GM18951 (cell line): ENCODE measurements around the gene CDO1.

Experiments used
- POLR2A ChIP-seq: IDR thresholded peaks from 4 replicates; pipeline ENCODE4 v1.6.1; 2011; ENCODE audit warnings: mild to moderate bottlenecking; ENCODE audit not compliant: insufficient read length, insufficient read depth; ENCODE audit errors: extremely low read depth
- in situ Hi-C: fragments of 300-500 bp; cut with MboI; formaldehyde crosslinking; loops from one replicate; pipeline ENCODE4 v1.12.0; 2022; ENCODE audit warnings: low sequenced_read_pairs, mixed read lengths, inconsistent platforms; ENCODE audit not compliant: unreplicated experiment

The CDO1 gene

DNA sequence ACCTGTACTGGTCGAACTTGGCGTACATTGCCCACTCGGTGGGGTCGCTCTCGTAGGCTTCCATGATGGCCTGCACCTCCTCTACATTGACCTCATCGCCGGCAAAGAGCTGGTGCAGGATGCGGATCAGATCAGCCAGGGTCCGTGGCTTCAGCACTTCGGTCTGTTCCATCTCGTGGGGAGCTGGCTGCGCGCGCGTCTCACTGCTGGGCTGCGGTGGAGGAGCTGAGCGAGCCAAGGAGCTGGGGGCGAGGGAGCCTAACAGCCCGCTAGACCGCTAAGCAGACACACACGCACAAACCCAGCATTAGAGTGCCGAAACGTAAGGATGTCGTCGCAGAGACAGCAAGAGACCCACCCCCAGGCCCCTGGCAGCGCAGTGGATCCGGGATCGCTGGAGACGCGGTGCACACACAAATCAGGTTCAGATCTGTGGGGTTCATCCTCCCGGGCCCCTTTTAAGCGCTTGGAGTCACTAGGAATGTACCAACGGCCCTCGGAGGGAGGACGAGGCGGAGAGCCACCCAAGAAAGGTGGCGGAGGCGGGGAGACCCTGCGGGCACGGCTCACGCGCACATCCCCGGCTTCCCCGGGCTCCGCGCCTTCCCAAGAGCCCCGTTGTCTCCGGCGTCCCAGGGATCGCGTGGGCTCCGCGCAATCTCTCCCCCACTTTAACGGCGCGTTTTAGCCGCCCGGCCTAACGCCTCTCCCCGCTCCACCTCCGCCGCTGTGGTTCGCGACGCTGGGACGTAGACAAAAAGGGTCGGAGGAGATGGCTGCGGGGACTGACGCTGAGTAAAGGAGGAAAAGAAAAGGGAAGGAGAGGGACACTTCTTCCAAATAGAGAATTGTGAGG lies at the start of gene CDO1:
TSS of gene CDO1 (minus strand) at position 434 of the 856 bp plus-strand sequence. CDS start at position 172, 262 bp downstream.
- in situ Hi-C loops = no loop called here
- no peak for TF ChIP-seq POLR2A

- no peak for TF ChIP-seq POLR2A
- in situ Hi-C loops = no loop called here
These were observed 42.9 kb upstream of the CDO1 start for GRCh38 chr5:115859378-115859777.

DNA sequence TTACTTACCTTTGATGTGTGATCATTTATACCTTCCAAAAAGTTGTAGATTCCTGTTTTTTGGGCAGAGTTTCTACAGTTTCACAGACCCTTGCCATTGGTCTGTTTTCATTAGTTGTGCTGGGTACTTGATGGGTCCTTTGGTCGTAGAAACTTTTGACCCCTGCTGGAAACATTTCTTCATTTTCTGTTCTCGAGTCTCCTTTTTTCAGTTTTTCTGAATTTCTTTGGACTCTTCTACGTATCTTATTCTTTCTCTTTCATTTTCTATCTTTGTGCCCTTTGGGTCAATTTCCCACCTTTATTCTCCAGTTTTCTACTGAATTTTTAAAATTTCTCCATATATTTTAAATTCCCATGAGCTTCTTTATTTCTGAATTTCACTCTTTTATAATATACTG lies 41.9 kb upstream of the CDO1 start:
- in situ Hi-C loops = no loop called here
- no peak for TF ChIP-seq POLR2A

DNA sequence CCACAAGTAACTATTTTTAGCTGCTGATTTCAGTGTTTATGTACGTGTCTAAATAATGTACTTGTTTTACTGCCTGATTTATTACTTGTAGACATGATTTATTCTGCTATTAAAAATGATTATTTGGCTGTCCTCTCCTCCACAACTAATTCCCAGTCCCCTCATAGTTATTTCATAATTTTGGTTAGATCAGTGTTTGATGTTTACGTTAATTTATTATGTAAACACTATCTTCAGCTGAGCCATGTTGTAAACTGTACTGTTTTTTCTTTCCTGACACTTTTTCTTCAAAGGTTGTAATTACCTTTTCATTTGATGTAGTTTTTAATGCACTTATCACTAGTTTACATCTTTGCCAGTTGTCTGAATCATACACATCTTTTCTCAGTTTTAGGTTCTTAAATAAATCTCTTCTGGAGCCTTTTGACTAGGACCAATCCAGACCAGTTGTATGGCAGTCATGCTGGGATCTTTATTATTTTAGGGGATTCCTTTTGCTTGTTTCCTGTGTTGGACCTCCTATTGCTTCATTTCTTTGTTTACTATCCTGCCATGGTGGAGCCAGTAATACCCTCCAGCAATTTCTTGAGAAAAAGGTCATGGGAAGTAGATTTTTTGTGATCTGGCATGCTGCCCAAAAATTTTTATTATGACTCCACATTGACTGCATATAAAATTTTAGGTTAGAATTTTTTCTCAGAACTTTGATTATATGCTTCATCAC lies 41.3 kb upstream of the CDO1 start:
- in situ Hi-C loops = no loop called here
- no peak for TF ChIP-seq POLR2A

- no peak for TF ChIP-seq POLR2A
- in situ Hi-C loops = no loop called here
These were observed 40.6 kb upstream of the CDO1 start for GRCh38 chr5:115857057-115857479.

GRCh38 chr5:115855959-115856358 lies 39.5 kb upstream of the CDO1 start:
- in situ Hi-C loops = no loop called here
- no peak for TF ChIP-seq POLR2A

GRCh38 chr5:115854139-115854538 lies 37.7 kb upstream of the CDO1 start:
- no peak for TF ChIP-seq POLR2A
- in situ Hi-C loops = no loop called here

DNA sequence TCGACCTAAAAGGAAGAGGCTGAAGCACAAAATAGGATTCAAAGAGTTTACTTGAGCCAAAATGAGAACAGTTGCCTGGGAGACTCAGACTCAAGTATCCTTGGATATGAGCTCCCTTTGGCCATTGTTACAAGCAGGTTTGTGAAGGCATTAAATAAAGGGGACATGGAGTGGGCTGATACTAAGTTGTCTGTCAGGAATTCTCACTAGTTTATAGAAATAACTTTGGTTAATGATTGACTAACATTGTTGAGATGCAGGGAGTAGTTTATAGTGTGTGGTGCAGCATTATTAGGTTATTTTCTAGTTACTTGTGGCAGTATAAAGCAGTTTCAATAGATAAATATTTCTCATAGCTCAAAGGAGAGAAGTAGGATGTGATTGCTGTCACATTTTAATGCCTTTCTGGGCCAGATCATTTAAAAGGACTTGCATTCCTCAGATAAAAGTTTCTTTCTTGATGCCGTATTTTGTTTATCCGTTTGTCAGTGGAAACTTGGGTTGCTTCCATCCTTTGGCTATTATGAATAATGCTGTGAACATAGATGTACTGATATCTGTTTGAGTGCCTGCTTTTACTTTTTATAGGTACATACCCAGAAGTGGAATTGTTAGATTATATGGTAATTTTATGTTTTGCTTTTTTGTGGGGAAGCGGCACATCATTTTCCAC lies 34.4 kb upstream of the CDO1 start:
- no peak for TF ChIP-seq POLR2A
- in situ Hi-C loops = no loop called here

DNA sequence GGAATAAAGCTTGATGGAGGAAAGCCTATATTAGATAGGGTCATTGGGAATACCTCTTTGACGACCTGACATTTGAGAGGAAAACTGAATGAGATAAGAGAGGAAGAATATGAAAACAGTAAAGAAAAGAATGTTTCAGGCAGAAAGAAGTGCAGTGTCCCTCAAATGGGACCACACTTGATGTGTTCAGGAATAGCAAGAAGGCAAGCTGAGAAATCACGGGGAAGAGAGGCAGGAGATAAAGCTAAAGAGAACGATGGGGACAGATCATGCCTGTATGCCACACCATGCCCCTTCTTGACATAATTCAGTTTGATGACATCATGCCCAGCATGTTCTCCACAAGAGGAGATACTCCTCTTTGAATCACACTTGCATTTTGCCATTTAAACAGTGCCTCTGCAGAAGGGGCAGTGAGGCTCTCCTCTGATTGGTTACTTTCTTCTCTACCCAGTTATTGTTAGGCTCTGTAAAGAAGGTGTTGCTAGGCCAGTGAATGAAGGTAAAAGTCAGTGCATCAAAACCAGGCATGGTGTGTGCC lies 32.9 kb upstream of the CDO1 start:
- in situ Hi-C loops = no loop called here
- TF ChIP-seq POLR2A = no peak

- in situ Hi-C loops = no loop called here
- no peak for TF ChIP-seq POLR2A
These were observed 30.8 kb upstream of the CDO1 start for GRCh38 chr5:115847290-115847689.

- in situ Hi-C loops = no loop called here
- TF ChIP-seq POLR2A = no peak
These were observed 27.9 kb upstream of the CDO1 start for GRCh38 chr5:115844321-115844817.

DNA sequence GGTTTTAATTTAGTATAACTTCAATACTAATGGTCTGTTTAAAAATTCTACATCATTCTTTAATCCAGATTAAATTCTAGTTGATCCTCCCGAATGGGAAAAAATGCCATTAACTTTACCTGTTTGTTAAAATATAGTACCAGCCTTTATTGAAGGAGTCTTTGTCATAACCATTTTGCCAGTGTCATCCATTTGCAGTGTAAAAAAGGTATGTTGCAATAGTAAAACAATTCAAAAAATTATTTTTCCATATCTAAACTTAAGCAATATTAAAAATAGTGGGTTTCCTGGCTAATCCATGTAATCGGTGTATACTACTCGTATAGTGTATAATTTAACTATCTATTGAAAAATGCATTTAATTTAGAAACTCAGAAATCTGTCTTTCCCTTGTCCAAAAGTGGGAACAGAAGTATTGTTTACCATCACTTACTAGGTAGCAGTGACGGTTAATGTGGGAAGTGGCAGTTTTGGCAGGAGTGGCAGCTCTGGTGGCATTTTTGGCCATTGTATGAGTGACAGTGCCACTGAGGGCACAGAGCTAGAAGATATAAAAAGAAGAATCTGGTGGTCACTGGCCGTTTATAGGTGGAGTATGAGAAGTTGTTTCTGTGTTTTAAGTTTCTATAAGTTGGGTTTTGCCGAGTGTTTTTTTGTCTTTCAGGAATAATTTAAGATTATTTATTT lies 27.1 kb upstream of the CDO1 start:
- TF ChIP-seq POLR2A = no peak
- in situ Hi-C loops = no loop called here
